Spleen (tissue), 11 donors: ENCODE measurements around the gene TEKT3. TPM values are rescaled to one million over a fixed set of nuclear protein-coding genes. Genes with fewer than 3 reads are reported as not detected.

ENCODE experiments used
- DNase-seq: peaks from one replicate; pipeline ENCODE4 v3.0.0-alpha.2; 2020
- H3K27ac ChIP-seq, 8 donors: fragments of 200-600 bp; sonication (generic) in 7 of 8; 1 replicate in 4 of 8; 2 replicates in 4 of 8; pipeline versions ENCODE4 v1.5.0 to v1.8.0; 2016 to 2021; ENCODE audit warnings: inconsistent platforms in 4 of 8, mild to moderate bottlenecking in 4 of 8, moderate library complexity in 1 of 8
- H3K27me3 ChIP-seq, 7 donors: fragments of 200-600 bp; sonication (generic) in 6 of 7; replicated peaks in 1 of 7; 1 replicate in 4 of 7; 2 replicates in 3 of 7; pipeline versions ENCODE4 v1.5.0 to v1.8.0; 2016 to 2021; ENCODE audit warnings: inconsistent platforms in 3 of 7, mild to moderate bottlenecking in 1 of 7
- H3K36me3 ChIP-seq, 6 donors: fragments of 200-600 bp; sonication (generic) in 5 of 6; 1 replicate in 4 of 6; 2 replicates in 2 of 6; pipeline versions ENCODE4 v1.5.0 to v1.8.0; 2016 to 2021; ENCODE audit warnings: inconsistent platforms in 2 of 6
- H3K4me1 ChIP-seq, 6 donors: fragments of 200-600 bp; sonication (generic) in 5 of 6; 1 replicate in 3 of 6; 2 replicates in 3 of 6; pipeline versions ENCODE4 v1.5.0 to v1.8.0; 2016 to 2021; ENCODE audit warnings: inconsistent platforms in 3 of 6
- H3K4me3 ChIP-seq, 8 donors: fragments of 200-600 bp; sonication (generic) in 7 of 8; 1 replicate in 4 of 8; 2 replicates in 4 of 8; pipeline versions ENCODE4 v1.5.0 to v1.8.0; 2016 to 2021; ENCODE audit warnings: inconsistent platforms in 4 of 8, mild to moderate bottlenecking in 4 of 8, moderate library complexity in 2 of 8
- H3K9me3 ChIP-seq, 8 donors: fragments of 200-600 bp; sonication (generic) in 7 of 8; 1 replicate in 4 of 8; 2 replicates in 4 of 8; pipeline versions ENCODE4 v1.5.0 to v1.8.0; 2016 to 2021; ENCODE audit warnings: inconsistent platforms in 4 of 8
- CTCF ChIP-seq, 11 experiments: fragments of 200-600 bp in 7 of 11; fragments of 450-650 bp in 4 of 11; sonication (generic) in 4 of 11; IDR thresholded peaks in 8 of 11; conservative IDR thresholded peaks in 3 of 11; 1 replicate in 7 of 11; 2 replicates in 4 of 11; pipeline versions ENCODE4 v1.4.0 to v1.8.0; 2016 to 2021; ENCODE audit warnings: antibody characterized with exemption in 11 of 11, inconsistent platforms in 4 of 11, mild to moderate bottlenecking in 1 of 11
- POLR2A ChIP-seq, 3 donors: fragments of 450-650 bp; IDR thresholded peaks; one replicate each; pipeline ENCODE4 v1.5.1; 2017; ENCODE audit warnings: antibody characterized with exemption in 3 of 3, mild to moderate bottlenecking in 1 of 3
- POLR2AphosphoS5 ChIP-seq, 3 donors: sonication (generic); formaldehyde crosslinking; IDR thresholded peaks; one replicate each; pipeline ENCODE4 v1.5.1; 2017; ENCODE audit warnings: antibody characterized with exemption in 3 of 3
- WGBS, 5 donors: extraction: QIAGEN DNeasy Blood & Tissue Kit in 3 of 5; methylation state at CpG; one replicate each; pipeline versions ENCODE4 v1.1.5 to v1.1.7; 2013 to 2018; 5-methylcytosine and 5-hydroxymethylcytosine counted together
- intact Hi-C: fragments of 100-400 bp; cut with DNase I; formaldehyde crosslinking; loops from one replicate; pipeline ENCODE4 v1.15.0; 2023; ENCODE audit warnings: low total_unique reads
- polyA plus RNA-seq, 3 donors: library from polyadenylated mRNA; stranded (reverse); fragments of 200-250 nt; gene quantifications; one replicate each; pipeline ENCODE4 v1.2.1, GENCODE V29; 2013
- total RNA-seq, 7 donors: library from RNA; depleted of rRNA in 3 of 7; stranded (reverse); fragments of >200 nt in 3 of 7; fragmentation: NEBNext Ultra II Directional in 4 of 7; extraction: Animal tissue kit (Norgen Biotek cat#: 25700) in 4 of 7; gene quantifications; one replicate each; pipeline versions ENCODE4 v1.1.0 to v1.2.1, GENCODE V29; 2016 to 2021
- donor health status: healthy with polysubstance abuse.
- donor health status: DM: no; HTN: no; CAD: no; lungs with moderate emphysema.
- donor health status: DM: no; HTN: no; CAD: no.
- donor health status: Bipolar disorder and iron deficiency.
- donor health status: healthy.
- donor health status: DM: no; HTN: no; CAD: no.
- donor health status: DM: yes; HTN: yes; CAD: no.

The TEKT3 gene
- total and polyA plus RNA-seq, 10 donors, result 0.10 to 2.2 (median 0.47) TPM; not detected in 2

- DNase-seq, result no peak
- Histone ChIP-seq H3K27me3 (no peaks in the 10 kb centered on the region), H3K9me3 (no peaks in the 10 kb centered on the region), H3K27ac (no peak overlapping the region), H3K4me3 (no peak overlapping the region), H3K4me1 (no peaks in the 10 kb centered on the region), H3K36me3 (no peaks in the 10 kb centered on the region)
- TF ChIP-seq POLR2A (IDR thresholded peaks at IDR 0.05) (no peak), CTCF (IDR thresholded peaks at IDR 0.05 in 8 of 11, conservative IDR thresholded peaks at IDR 0.05 in 3 of 11) (no peak), POLR2AphosphoS5 (IDR thresholded peaks at IDR 0.05) (no peak)
- intact Hi-C loops, result no loop called here
- WGBS, 5 donors, result 83 to 93% (median 88%) methylated on average over 6 of the region's 6 CpGs
Observed at GRCh38 chr17:15363702-15364101, 22.3 kb upstream of the TEKT3 start.

GRCh38 chr17:15361592-15361991 lies 20.2 kb upstream of the TEKT3 start:
- no peak for DNase-seq
- H3K4me1 ChIP-seq, result no peaks in the 10 kb centered on the region
- H3K9me3 ChIP-seq, result no peaks in the 10 kb centered on the region
- no peak overlapping the region for H3K4me3 ChIP-seq
- H3K36me3 ChIP-seq, result no peaks in the 10 kb centered on the region
- 57 to 80% (median 66%) methylated on average over 2 of the region's 2 CpGs for WGBS, 5 donors
- no peak overlapping the region for H3K27ac ChIP-seq
- TF ChIP-seq POLR2AphosphoS5 (IDR thresholded peaks at IDR 0.05) (no peak), POLR2A (IDR thresholded peaks at IDR 0.05) (no peak), CTCF (IDR thresholded peaks at IDR 0.05 in 8 of 11, conservative IDR thresholded peaks at IDR 0.05 in 3 of 11) (no peak)
- no peaks in the 10 kb centered on the region for H3K27me3 ChIP-seq
- intact Hi-C loops, result no loop called here

GRCh38 chr17:15361151-15361550 lies 19.8 kb upstream of the TEKT3 start:
- WGBS, 5 donors, result 71 to 86% (median 81%) methylated on average over 7 of the region's 7 CpGs
- no peak overlapping the region for H3K4me3 ChIP-seq
- no peaks in the 10 kb centered on the region for H3K4me1 ChIP-seq
- DNase-seq, result no peak
- no peaks in the 10 kb centered on the region for H3K36me3 ChIP-seq
- intact Hi-C loops, result no loop called here
- H3K27ac ChIP-seq, result no peak overlapping the region
- H3K27me3 ChIP-seq, result no peaks in the 10 kb centered on the region
- TF ChIP-seq POLR2A (IDR thresholded peaks at IDR 0.05), result no peak
- TF ChIP-seq POLR2AphosphoS5 (IDR thresholded peaks at IDR 0.05), result no peak
- no peak for TF ChIP-seq CTCF (IDR thresholded peaks at IDR 0.05 in 8 of 11, conservative IDR thresholded peaks at IDR 0.05 in 3 of 11)
- no peaks in the 10 kb centered on the region for H3K9me3 ChIP-seq

- H3K27ac ChIP-seq, result no peak overlapping the region
- TF ChIP-seq POLR2A (IDR thresholded peaks at IDR 0.05), result no peak
- no peak for TF ChIP-seq POLR2AphosphoS5 (IDR thresholded peaks at IDR 0.05)
- TF ChIP-seq CTCF (IDR thresholded peaks at IDR 0.05 in 8 of 11, conservative IDR thresholded peaks at IDR 0.05 in 3 of 11), result no peak
- no peaks in the 10 kb centered on the region for H3K4me1 ChIP-seq
- H3K4me3 ChIP-seq, result no peak overlapping the region
- DNase-seq, result no peak
- intact Hi-C loops, result no loop called here
- H3K27me3 ChIP-seq, result peaks cover 0 to 18% (median 0%) of the 10 kb centered on the region in 7 donors
- no peaks in the 10 kb centered on the region for H3K9me3 ChIP-seq
- H3K36me3 ChIP-seq, result no peaks in the 10 kb centered on the region
- 90 to 95% (median 94%) methylated on average over 3 of the region's 3 CpGs for WGBS, 5 donors
Observed at GRCh38 chr17:15354256-15354655, 12.9 kb upstream of the TEKT3 start.
